ENCODE measurements around the gene UQCC3.
"Not testable (repeated sequence)": the region's sequence is repeated elsewhere in the genome, so short reads cannot be mapped to it uniquely, and the experiment has no call there.

The UQCC3 gene

DNA sequence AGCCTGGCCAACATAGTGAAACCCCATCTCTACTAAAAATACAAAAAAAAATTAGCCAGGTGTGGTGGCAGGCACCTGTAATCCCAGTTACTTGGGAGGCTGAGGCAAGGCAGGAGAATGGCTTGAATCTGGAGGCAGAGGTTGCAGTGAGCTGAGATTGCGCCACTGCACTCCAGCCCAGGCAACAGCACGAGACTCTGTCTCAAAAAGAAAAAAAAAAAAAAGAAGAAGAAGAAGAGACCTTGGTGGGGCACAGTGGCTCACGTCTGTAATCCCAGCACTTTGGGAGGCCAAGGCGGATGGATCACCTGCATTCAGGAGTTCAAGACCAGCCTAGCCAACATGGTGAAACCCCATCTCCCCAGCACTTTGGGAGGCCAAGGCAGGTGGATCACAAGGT is 32.4 kb downstream of the UQCC3 start:
- DNase-seq: not testable (repeated sequence)

DNA sequence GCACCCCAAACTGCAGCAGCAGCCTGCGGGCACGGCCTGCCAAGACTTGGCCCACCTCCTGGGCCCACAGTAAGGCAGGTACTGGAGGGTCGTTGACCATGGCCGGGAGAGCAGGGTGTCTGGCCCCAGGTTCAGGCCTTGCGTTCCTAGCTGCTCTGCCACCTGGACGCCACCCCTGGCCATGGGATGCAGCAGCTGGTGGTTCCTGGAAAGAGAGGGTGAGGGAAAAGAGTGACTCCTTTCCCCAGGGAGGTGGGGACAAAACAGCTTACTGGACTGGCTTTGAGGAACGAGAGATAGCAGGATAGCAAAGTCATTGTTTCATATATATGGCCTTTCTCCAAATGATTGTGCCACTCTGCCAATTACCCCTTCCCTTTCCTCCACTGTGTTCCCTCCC is 33.9 kb downstream of the UQCC3 start:
- DNase-seq: no peak

DNA sequence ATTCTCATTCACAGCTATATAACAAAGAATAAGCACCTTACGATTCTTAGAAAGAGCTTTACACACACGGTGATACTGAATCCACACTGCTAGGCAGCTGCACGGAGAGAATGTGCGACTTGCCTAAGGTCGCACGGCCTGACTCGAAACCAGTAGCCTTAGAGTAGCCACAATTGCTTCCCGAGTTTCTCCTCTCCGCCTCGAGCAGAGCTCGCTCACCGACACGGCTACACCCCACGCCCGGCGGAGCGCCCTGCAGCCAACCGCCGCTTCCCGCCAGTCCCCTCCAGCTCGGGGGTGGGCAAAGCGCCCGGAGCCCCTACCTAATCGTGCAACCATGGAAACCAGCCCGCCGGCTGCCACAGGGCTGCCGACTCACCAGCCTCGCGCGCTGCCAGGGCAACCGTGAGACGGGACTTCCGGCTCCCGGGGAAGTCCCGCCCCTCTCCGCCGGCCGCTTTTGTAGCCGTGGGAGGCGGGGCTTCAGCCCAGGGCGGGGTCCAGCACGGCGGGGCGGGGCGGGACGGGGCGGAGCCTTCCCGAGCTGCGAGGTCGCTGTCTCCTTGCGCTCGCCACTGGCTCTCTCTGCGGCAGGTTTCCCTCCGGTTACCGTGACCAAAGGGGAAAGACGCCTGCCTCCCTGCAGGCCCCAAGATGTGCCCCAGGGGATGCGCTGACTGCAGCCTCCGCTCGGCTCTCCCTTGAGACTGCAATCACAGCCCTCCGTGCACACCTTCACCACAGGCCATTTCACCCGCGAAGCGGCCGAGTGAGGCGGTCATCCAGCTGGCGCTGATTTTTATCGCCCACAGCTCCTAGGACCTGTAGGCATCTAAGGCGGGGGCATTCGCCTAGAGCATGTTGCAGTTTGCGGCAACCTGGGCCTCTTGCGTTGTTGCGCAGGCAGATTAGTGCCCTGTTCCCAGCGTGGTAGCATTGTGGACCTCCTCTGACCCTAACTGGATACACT is 34.7 kb downstream of the UQCC3 start:
- DNase-seq: peak; percentile 92 to 95

DNA sequence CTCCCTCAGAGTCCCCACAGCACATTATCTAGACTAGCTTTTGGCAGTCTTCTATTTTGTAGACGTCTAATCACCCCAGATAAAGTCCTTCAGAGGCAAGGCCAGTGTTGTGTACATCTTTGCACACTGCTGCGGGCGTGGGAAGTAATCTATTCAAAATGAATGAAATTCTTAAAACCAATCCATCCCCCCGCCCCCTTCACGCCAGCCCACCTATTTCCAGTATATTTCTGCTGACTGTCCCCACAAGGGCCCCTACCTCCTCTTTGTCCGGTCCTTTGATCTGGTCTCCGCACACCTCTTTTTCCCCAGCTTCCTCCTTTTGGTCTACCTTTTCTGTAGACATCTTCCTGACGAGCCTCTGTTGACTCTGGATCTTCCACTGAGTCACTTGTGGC is 35.4 kb downstream of the UQCC3 start:
- DNase-seq: no peak

DNA sequence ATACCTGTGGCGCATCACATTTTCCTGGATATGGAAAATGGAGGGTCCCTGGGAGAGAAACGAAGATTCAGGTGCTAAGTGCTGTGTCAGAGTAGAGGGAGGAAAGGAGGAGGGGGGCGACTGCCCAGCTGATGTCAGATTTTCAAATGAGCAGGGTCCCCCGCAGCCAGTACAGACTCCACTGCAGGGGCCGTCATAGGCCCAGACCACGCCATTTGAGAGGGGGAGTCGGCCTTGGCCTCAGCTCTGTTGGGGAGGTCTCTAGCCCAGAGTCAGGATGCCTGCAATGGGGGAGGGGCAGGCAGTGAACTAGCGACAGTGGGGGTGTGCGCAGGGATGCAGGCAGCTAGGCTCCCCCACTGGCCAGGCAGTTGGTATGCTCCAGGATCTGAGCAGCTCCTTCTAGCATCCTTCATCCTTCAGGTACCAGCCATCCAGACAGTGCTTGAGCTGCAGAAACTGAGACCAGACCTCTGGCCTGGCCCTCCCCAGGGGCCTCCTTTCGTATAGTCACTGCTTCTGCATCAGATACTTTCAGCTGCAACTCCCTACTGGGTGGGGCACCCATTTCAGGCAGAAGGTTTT is 35.9 kb downstream of the UQCC3 start, which contains the start of the genes BSCL2 and GNG3:
Gene BSCL2, minus strand, starts transcription at position 148 of the 585 bp plus-strand sequence. CDS start 229 bp downstream, outside the sequence.
Gene GNG3, plus strand, starts transcription at position 400 of the 585 bp plus-strand sequence. CDS start 620 bp downstream, outside the sequence.
- peak; percentile 61 to 84 for DNase-seq

DNA sequence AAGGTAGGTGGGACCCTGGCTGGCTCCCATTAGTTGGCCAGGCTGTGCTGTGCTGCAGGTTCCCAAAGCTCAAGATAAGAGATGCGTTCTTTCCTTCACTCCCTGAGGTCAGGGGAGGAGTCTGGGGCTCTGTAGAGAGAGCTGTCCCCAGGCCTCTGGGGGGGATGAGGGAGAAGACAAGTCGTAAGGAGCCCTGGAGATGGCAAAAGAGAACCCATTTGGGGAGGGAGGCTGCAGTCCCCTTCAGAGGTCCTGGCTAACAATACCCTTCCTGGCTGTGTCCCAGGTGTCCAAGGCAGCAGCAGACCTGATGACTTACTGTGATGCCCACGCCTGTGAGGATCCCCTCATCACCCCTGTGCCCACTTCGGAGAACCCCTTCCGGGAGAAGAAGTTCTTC is 36.9 kb downstream of the UQCC3 start:
- DNase-seq: no peak

DNA sequence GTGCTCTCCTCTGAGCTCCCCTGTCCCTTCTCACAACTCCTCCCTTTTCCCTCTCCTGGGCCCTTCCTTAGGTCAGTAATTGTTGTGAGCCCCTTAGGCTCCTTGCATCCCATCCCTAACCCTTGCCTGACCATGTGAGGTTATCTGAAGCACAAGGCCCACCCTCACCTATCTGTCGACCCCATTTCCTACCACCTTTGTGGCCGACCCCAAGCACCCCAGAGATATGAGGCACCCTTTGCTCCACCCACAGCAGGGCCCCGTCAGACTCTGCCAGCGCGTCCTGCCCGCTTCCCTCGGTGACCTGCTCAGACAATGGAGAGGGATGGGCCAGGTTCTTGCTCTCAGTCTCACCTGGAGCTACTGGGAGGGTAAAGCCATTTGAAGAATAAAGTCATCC is 37.3 kb downstream of the UQCC3 start:
- DNase-seq: no peak

DNA sequence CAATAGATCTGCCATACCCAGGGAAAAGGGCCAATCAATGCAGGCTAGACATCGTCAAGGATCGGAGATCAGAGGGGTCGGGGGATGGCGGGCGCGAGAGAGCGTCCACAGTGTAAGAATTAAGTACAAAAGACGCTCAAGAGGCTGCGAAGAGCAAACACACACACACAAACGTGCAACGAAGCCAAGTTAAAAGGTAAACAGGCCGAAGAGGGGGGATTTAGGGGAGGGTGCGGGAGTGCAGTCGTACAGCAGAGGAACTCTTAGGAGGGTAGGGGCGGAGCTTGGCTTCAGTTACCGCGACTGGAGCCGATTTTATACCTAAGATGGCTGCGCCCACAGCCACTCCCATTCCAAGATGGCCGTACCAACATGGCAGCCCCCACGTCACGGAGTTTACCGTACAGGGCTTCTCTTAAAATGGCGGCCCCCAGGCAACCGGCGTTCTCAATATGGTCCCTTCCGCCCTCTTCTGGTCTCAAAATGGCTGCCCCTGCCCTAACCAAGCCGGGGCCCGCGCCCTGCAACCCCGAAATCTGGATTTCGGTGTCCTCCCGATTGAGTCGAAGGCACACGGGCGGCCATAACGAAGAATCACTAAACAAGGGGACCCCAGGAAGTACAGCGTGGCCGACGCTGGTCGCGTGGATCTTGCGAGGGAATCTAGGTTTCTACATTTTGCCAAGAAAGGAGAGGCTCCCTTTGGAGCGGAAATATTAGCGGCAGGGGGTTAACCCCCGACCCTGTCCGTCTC is 38.0 kb downstream of the UQCC3 start:
- DNase-seq: peak; percentile 95 to 99

DNA sequence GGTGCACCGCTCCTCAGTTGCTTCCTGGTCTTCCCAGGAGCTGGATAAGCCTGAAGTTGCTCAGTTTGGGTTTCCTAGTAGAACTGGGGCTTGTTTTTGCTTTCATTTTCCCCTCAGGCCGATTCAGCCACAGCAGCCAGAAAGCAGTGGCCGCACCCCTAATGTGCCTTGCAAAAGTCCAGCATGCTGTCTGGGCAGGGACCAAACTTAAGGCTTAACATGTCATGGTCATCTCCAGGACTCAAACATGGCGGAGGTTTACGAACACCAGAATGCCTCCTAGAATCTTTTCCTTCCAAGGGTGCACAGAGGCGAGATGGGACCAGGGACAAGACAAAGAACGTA is 38.5 kb downstream of the UQCC3 start:
- no peak for DNase-seq

DNA sequence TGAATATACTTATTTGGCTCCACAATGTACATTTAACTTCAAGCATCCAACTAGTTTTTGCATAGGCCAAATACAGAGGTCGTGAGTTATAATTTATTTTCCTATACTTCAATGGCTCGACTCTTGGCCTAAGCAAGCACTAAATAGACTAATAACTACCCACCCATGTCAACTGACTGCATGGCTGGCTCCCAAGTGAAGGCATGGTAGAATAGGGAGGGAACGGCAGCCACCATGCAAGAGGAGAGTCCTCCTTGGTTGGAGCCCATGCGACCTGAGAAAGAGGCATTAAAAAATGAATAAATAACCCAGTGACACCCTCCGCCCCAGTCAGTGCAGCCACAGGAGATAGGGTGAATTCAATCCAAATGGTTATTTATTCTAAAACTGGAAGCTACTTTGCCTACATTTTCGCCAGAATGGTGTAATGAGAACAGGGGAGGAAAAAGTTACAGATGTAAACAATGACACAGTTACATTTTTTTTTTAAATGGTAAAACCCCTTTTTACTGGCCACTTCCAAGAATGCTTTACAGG is 40.9 kb downstream of the UQCC3 start:
- DNase-seq: no peak

DNA sequence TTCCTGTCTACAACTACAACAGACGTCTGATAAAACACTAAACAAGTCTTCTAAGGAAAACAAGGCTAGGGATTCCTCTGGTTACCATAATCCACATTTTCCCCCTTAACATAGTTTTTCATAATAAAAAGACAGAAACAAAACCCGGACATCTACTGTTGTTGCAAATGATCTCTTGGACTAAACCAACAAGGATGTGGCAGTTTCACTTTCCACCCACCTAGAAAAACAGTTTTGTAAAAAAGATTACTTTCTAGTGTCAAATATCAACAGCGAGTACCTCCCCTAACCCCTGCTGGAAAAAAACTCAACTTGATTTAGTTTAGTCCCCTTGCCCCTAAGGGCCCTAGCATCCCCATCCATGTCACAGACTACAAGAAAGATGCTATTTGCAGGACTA is 41.4 kb downstream of the UQCC3 start:
- no peak for DNase-seq

DNA sequence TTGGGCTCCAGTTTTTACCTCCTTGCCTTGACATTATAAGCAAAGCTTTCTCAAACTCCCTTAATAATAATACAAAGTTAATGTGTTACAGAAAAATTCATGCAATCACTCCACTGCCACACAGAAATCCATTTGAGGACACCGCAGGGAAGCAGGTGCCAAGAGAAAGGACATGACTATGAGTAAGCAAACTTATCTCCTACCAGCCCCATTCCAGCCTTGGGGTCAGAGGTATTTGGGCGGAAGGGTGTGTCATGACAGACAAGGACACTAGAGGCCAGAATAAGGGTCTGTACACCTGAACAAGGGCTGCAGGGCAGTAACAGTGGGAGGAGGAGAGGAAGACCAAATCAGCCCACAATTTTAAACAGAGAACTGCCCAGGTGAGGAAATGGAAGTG is 41.9 kb downstream of the UQCC3 start:
- no peak for DNase-seq

DNA sequence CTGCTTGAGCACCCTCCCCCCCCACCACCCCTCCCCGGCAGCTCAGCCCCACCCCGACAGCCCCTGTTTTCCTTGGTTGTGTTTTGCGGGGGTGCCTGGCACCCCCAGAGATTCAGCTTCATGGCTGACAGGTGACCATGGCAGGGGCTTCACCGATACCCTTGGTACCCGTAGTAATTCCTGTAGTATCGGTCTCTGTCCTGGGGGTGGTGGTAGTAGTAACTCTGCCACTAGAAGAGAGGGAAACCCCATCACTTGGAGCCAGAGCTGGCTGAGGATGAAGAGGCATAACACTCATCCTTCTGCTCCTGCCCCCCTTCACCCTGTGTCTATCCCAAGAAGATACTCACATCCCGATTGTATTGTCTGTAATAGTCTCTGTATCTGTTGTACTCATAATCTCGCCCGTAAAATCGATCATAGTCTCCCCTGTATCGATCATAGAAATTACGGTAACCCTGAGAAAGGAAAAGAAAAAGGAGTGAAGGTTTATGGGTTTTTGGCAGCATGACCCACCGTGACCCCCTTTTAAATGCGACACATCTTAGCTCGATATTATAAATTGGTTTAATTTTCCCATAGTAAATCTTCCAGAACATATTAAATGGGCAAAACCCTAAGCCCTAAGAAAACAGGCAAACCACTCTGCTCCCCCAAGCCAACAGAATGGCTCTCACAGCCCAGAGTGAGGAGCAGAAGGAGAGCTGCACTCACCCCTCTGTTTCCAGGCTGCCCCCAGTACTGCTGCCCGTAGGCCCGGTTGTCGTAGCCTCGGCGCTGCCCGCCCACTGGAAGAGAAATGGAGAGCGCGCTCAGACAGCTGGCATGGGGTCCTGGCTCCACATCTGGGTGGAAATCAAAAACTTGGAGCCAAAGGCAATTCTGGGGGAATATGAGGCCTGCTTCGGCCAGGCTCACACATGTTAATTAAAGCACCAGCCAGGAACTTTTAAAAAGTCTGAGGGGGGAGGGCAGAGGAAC is 44.0 kb downstream of the UQCC3 start:
- no peak for DNase-seq

DNA sequence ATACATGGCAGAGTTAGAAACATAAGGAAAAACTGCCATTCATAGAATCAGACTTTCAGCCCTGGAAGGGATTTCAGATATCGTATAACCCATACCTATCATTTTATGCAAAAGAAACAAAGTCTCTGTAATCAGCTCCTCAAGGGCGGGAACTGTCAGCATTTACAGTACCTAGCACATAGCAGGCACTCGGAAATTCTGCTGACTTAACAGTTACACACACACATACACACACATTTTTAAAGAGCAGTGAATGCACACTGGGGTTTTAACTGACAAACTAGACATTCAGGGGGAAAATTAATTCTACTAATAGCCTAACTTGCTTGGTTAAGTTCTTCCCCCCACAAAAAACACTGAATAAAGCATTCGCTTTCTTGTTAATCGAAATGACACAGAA is 44.7 kb downstream of the UQCC3 start:
- DNase-seq: no peak

DNA sequence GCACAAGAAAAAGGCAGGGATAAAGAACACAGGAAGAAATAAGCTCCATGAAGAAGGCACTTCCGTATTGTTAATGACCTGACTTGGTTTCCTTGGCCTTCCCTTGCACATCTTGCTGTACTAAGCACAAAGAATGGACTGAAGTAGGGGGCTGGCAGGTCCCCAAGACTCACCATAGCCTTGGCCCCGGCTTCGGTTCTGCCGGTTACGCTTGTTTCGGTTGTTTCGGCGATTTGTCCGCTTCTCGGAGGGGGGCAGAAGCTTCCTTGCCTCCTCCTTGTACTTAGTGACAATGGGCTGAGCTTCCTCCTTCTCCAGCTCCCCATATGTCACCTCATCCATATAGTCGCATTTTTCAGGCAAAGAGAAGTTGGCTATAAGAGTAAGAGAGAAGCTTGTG is 45.3 kb downstream of the UQCC3 start:
- DNase-seq: no peak

DNA sequence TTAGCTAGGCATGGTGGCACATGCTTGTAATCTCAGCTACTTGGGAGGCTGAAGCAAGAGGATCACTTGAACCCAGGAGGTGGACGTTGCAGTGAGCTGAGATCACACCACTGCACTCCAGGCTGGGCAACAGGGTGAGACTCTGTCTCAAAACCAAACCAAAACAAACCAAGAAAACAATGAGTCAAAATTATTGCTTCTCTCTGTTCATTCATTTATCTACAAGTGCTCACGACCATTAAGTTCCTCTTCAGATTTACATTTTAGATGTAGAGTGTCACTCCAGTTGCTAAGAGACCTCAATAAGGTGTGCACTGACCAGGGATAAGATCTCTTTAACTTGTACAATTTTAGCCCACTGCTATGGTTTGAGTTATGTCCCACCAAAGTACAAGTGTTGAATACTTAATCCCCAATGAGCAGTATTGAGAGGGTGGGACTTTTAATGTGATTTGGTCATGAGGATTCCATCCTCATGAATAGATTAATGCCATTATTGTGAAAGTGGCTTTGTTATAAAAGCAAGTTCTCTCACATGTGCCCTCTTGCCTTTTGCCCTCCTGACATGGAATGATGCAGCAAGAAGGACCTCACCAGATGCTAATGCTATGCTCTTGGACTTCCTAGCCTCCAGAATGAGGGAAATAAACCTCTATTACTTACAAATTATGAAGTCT is 48.0 kb downstream of the UQCC3 start:
- DNase-seq: no peak

DNA sequence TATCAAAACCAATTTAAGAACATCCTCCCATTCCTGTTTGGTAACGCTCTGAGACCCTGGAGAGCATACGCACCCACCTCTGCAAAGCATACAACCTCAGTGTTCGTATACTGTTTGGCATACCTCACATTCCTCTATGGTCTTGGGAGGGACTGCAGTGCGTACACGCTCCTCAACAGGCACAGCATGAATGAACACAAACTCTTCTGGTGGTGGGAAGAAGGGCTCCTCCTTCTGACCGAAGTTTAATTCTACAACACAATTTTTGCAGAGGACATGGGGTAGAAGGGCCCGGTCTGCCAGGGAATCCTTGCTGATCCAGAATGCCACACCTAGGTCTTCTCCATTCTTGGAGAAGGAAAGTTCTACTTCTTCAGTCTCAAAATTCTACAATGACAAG is 50.5 kb downstream of the UQCC3 start:
- no peak for DNase-seq
